GM13976 (cell line): Measurements from ENCODE around the gene GINS1.

Experiments
- DNase-seq: peaks from one replicate; pipeline ENCODE4 v3.0.0; 2012; ENCODE audit warnings: low spot score
- CTCF ChIP-seq: IDR thresholded peaks from 2 replicates; pipeline ENCODE4 v1.5.1; 2012; ENCODE audit warnings: borderline replicate concordance, mild to moderate bottlenecking; ENCODE audit not compliant: insufficient read depth; ENCODE audit errors: extremely low read depth, missing control alignments, control extremely low read depth
- in situ Hi-C: fragments of 300-500 bp; cut with MboI; formaldehyde crosslinking; loops from one replicate; pipeline ENCODE4 v1.12.0; 2022; ENCODE audit warnings: low sequenced_read_pairs, mixed read lengths, inconsistent platforms; ENCODE audit not compliant: unreplicated experiment

The GINS1 gene

DNA sequence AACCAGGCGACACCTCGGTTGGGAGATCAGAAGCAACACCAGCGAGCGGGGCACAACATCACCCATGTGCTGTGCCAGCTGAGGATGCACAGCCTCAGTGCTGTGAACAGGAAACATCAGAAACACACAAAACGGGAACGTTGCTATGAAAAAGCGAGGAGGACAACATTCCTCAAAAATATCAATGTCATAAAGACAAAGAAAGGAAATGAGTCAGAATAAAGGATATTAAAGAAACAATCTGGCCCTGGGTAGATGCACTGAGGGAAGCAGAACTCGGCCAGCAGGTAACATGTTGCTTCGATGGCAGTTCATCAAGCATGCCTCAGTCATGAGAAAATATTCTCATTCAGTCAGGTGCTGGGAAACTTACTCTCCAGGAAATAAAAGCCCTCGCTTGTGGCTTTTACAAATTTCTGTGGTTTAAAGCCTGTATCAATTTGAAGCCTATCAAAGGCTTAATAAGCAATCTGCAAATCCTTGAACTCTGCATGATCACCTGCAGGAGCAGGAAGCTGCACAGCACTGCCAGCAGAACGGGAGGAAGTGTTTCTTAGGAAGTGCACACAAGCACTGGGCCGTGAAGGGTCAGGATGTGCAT is 77.5 kb downstream of the GINS1 start:
- no peak for DNase-seq
- no peak for TF ChIP-seq CTCF
- in situ Hi-C loops: no loop called here

DNA sequence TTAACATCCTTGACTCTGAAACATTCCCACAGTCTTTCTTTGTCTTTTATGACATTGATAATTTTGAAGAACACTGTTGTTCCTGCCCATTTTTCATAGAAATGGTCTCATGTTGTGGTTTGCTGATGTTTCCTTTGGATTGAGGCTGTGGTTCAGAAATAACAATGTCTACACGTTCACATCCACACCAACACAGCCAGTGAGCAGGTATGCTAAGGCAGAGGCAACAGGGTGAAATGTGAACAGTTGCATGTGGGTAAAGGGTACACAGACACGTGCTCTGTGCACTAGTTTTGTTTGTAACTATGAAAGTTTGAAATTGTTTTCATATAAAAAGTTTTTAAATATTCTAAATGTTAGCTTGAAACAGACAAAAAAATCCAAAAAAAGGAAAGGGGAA is 78.4 kb downstream of the GINS1 start:
- in situ Hi-C loops: no loop called here
- no peak for DNase-seq
- TF ChIP-seq CTCF: no peak

DNA sequence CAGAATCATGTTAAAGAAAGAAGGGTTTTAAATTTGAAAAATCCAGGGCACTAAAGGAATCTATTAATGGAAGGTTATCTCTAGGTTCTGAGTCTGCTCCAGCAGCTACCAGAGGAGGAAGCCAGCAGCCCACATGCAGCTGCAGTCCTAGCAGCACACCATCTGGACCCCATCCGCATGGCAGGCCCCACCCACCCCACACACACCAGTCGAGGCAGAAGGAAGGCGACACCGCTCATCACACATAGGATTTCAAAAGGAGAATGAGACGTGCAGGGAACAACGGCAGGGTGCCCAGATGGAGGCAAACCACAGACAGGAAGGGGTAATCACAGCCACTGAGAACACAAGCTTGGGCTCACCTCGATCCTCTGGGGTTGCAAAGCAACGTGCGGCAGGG is 78.9 kb downstream of the GINS1 start:
- TF ChIP-seq CTCF: no peak
- DNase-seq: no peak
- in situ Hi-C loops: no loop called here

- TF ChIP-seq CTCF: no peak
- no peak for DNase-seq
- in situ Hi-C loops: no loop called here
Observed at GRCh38 chr20:25487306-25487705, 79.8 kb downstream of the GINS1 start.

DNA sequence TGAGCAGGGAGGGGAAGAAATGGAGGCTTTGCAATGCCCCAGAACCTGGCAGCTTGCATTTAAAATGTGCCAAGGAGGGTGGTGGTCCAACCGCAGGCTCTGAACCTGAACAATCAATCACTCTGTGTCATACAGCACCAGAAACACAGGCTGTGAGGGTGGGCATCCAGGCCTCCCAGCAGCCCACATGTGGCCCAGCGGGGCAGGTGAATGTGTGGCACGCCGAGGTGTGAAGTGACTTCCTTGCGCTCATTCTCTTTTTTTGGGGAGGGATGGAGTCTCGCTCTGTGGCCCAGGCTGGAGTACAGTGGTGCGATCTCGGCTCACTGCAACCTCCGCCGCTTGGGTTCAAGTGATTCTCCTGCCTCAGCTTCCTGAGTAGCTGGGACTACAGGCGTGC is 80.5 kb downstream of the GINS1 start:
- DNase-seq: no peak
- in situ Hi-C loops: no loop called here
- no peak for TF ChIP-seq CTCF

GRCh38 chr20:25489221-25489871 is 81.9 kb downstream of the GINS1 start:
- no peak for TF ChIP-seq CTCF
- in situ Hi-C loops: no loop called here
- DNase-seq: no peak
